NCI-H748 treated with DMSO at 0.1 percent for 48 hours (cell line): ENCODE data around the gene KIF3B.
"Not testable (repeated sequence)": the region's sequence is repeated elsewhere in the genome, so short reads cannot be mapped to it uniquely, and the experiment has no call there.

Source experiments
- DNase-seq: peaks from one replicate; lab custom pipeline; 2025; lab: John Stamatoyannopoulos, UW

KIF3B gene

DNA sequence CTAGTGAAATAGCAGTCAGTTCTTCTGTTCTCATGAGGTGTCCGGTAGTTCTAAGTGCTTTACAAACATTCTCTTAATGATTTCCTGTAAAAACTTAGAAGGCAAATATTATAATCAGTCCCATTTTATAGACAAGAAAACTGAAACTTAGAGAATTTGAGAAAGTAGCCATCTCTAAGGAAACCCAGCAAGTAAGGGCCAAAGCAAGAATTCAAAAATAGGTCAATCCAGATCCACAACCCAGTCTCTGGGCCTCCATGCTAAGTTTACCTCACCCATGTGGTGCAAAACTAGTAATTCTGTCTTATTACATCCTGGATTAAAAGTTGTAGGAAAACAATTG, 53.1 kb downstream of the KIF3B start:
- DNase-seq: no peak

DNA sequence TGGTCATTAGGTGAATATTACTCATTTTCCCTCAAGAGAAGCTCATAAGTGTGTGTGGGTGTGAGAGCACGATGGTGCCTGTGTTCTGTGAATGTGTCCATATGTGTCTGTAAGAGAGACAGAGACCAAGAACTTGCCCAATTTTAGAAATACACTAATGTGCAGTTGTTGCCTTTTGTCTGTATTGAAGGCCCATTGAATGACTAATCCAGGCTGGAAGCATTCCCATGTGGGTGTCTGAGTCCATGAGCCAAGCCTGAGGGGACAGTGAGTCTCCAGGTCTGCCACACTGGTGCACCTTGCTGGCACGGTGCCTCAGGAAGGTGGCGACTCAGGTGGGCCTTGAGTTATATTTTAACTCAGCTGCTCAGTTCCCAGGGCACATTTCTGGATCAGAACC, 55.2 kb downstream of the KIF3B start:
- DNase-seq: no peak

DNA sequence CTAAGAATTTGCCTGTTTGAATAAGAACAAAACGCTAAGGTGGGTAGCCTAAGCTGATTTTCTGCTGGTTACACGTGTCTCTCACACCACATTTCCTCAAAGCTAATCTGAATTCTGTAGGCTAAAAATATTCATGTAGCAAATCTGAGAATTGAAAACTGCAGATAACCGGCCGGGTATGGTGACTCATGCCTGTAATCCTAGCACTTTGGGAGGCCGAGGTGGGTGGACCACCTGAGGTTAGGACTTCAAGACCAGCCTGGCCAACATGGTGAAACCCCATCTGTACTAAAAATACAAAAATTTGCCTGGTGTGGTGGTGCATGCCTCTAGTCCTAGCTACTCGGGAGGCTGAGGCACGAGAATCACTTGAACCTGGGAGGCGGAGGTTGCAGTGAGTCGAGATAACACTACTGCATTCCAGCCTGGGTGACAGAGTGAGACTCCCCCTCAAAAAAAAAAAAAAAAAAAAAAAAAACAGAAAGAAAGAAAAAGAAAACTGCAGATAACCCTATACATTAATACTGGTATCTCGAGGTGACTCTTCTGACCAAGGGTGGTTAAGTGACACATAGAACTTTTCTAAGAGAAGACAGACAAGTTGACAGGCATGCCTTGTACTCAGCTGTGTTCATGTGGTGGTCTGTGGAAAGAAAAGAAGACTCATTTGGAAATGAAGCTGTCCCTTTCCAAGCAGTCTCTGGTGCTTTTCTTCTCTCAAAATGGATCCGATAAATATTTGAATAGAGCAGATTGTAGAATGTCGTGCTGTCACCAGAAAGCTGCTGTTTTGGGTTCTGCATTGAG, 55.9 kb downstream of the KIF3B start:
- DNase-seq: no peak

DNA sequence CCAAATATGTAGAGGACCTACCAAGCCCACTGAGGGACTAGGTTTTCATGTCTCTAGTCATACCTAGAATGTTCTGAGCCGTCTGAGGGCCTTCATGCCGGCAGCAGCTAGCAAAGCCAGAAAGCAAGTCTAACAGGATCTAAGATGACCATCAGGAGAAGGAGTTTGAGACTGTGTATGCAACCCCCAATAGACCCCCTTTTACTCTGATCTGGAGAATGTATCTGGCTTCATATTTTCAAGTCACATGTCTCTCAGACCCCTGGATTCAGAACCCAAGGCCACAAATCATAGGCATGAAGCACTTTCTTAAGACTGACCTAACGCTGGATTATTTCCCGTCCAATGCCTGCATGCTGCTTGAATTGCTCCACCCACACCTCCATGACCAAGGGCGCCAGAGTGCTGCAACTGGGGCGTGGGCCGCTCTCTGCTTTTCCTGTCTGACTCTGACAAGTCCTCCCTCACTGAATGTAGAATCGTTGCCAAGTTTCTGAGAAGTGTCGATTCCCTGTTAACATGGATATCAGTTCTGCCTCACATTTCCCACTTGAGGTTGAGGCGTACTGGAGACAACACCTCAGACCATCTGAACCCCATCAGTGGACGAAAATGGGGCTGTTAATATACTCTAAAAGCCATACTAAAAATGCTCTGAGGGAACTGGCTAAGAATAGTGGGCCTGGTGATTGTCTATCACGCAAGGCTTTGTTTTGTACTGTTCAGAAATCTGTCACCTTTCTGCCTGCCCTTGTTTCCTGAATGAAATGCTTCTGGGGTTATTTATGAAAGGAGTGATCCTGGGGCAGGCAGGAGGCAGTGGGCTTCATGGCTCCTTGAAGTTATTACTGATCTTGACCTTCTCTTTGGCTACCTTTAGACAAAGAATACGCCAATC, 56.8 kb downstream of the KIF3B start:
- DNase-seq: no peak

DNA sequence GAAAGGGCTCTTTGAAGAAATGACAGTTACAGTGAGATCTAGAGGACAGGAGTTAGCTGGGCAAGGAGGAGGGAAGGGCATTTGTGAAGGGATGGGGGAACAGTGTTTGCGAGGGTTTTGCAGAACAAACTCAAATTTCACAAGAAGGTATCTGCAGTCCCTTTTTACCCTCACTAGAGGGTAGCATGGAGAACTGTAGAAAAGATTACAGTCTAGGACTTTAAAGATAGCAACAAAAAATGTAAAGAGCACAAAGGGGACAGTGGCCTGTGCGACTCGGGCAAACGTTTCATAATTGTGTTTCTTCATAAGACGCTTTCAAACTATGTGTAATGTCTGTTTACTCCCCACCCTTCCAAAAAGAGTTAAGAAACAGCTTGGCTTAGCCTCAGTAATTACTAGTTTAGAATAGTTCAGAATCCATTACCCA, 59.5 kb downstream of the KIF3B start:
- DNase-seq: no peak

DNA sequence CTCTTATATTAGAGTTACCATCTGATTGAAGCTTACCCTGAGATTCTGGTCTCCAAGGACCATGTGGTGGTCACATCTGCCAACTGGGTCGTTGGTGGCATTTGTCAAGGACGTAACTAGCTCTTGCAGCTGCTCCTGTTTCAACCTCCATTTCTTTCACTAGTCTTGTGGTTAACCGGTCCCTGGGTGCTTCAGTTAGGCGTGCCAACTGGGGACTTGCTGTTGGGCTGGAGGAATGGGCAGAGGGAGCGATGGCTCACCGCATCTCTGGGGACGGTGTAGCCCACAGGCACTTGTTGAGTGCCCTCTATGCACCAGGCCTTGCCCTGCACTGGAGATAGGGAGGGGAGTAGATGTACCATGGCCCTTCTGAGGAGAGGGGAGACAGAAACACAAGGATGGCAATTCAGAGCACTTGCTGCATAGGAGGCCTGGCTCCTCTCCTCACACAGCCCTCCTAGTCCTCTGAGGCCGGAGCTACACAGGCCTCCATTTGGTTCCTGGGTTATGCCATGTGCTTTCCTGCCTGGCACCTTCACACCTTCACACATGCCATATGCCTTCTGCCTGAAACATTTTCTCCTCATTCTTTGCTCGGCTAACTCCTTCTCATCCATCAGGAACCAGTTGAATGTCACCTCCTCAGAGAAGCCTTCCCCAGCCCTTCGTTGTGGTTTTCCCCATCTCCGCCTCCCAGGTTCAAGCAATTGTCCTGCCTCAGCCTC, 60.6 kb downstream of the KIF3B start:
- DNase-seq: no peak

DNA sequence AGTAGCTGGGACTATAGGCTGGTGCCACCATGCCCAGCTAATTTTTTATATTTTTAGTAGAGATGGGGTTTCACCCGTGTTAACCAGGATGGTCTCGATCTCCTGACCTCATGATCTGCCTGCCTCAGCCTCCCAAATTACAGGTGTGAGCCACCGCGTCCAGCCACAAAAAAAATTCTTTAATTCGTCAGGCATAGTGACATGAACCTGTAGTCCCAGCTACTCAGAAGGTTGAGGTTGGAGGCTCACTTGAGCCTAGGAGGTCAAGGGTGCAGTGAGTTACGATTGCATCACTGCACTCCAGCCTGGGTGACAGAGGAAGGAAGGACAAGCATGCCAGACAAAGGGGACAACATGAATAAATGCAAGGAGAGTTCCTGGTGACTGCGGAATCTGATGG, 61.2 kb downstream of the KIF3B start:
- no peak for DNase-seq

DNA sequence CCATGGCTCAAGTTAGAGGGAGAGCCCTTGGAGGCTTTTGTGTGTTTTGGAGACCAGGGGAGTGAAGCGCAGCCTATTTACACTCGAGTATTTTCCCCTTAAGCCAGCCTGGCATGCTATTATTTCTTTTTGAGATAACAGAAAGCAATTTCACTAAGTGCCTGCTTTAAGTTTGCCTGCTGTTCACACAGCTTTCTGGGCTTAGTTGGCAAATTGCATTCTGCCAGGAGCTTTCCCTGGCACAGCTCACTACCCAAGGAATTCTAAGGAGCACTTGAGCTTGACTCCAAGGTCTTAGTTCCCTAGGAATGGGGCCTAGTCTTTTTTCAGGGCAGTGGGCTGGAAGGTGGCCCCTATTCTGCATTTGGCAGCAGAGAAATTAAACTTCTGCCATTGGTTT, 61.7 kb downstream of the KIF3B start:
- no peak for DNase-seq

DNA sequence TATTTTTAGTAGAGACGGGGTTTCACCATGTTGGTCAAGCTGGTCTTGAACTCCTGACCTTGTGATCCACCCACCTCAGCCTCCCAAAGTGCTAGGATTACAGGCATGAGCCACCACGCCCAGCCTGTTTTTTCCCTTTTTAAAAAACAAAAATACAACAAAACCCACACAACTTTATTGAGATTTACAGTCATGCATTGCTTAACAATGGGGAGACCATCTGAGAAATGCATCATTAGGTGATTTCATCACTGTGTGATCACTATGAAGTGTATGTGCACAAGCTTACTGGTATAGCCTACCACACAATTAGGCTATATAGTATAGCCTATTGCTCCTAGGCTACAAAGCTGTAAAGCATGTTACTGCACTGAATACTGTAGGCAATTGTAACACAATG, 63.6 kb downstream of the KIF3B start:
- not testable (repeated sequence) for DNase-seq

DNA sequence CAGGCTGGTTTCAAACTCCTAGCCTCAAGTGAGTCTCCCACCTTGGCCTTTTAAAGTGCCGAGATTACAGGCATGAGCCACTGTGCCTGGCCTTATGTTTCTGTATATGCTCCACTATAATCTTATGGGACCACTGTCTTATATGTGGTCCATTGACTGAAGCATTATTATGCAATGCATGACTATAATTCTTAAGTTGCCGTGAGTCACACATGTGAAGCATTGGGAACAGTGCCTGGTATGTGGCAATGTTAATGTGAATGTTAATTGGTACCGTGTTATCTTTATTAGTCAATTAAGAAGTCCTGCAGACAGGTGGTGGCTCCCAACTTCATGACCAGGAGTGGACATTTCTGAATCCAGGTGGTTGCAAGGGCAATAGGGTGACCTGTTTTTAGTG, 66.0 kb downstream of the KIF3B start:
- DNase-seq: no peak

DNA sequence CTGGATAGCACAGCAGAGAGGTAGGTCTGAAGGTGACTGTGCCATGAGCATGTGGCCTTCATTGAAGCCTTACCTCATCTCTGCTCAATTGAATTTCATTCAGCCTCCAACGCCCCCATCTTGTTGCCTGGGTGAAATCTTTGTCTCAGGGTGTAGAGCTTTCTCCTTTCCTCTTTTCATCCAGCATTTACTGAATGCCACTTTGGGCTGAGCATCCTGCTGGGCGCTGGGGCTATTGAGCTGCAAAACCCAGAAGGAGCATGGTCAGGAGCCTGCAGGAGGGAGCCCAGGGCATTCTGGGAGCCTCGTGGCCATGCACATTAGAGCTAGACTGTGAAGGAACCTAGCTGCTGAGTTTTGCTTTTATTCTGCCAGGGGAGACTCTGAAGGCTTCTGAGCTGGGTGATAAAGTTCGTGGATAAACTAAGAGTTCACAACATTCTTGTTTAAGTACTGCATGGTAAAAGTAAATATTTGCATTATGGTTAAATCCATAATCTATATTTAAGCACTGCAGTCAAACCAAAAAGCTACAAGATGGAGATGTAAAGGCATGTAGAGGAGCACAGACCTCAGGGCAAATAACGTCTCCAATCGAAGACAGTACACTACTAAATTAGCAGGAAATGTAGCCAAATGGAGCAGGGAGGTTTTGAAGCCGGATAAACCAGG, 67.5 kb downstream of the KIF3B start:
- DNase-seq: no peak

DNA sequence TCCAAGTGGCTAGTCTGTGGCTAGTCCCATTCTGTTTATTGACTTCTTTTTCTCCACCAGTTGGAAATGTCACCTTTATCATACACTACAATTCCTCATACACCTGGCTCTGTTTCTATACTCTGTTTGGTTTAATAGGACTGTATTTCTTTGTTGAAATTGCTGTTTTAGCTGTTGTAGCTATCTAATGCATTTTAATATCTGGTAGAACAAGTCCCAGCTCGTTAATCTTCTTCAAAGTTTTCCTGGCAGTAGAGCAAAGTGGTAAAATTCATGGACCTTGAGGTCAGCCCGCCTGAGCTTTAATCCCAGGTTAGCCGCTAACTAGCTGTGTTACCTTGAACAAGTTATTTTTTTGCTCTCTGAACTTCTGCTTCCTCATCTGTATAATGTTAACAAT, 70.8 kb downstream of the KIF3B start:
- DNase-seq: no peak

DNA sequence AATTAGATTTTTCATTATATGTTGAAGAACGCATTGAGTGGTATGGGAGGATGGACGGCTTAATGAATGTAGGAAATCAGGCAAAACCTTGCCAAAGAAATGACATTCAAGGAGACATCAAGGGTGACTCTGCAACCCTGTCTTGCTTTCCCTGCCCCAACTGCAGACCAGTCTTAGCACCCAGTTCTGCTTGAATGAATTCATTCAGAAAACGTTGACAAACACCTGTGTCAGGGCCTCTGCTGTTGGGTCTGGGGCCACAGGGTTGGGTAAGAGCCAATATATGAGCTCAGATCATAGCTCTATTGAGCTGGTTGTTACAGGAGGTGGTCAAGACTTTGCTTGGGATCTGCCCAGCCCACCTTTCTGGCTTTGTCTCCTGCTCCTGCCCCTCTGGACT, 73.0 kb downstream of the KIF3B start:
- no peak for DNase-seq

DNA sequence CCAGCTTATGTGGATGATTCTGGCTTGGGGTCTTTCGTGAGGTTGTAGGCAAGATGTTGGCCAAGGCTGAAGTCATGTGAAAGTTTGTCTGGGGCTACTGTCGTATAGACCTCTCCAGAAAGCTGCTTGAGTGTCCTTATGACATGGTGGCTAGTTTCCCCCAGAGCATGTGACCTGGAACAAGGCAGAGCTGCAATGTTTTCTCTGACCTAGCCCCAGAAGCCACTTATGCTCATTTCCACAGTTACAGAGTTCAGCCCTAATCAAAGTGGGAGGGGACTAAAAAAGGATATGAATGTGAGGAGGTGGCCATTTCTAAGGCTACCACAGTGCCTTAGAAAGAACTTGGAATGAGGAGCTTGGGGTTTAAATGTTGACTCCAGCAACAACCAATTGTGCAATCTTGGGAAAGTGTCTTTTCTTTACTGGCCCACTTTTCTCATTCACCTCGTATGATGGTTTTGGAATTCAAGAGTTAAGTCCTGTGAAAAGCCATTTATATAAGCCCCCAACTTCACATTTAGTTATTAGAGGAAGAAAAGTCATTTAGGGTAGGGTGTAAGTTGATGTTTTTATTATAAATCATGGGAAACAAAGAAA, 74.8 kb downstream of the KIF3B start:
- no peak for DNase-seq

DNA sequence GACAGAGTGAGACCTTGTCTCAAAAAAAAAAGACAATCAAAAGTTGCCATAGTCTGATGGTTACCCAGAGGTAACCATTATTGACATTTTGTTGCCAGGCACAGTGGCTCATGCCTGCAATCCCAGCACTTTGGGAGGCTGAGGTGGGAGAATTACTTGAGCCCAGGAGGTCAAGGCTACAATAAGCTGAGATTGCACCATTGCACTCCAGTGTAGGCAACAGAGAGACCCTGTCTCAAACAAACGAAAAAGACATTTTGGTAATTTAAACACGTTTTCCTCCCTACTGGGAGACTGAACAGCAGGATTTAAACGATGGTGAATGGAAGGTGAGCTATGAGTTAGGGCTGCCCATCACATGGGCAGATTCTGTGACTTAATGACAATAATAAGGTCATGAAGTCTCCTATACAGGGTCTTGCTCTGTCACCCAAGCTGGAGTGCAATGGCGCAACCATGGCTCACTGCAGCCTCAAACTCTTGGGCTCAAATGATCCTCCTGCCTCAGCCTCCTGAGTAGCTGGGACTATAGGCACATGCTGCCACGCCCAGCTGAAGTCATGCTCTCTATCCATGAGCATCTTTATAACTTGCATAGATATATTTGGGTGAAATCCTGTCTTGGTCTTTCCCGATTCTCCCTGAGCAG, 76.5 kb downstream of the KIF3B start:
- no peak for DNase-seq

DNA sequence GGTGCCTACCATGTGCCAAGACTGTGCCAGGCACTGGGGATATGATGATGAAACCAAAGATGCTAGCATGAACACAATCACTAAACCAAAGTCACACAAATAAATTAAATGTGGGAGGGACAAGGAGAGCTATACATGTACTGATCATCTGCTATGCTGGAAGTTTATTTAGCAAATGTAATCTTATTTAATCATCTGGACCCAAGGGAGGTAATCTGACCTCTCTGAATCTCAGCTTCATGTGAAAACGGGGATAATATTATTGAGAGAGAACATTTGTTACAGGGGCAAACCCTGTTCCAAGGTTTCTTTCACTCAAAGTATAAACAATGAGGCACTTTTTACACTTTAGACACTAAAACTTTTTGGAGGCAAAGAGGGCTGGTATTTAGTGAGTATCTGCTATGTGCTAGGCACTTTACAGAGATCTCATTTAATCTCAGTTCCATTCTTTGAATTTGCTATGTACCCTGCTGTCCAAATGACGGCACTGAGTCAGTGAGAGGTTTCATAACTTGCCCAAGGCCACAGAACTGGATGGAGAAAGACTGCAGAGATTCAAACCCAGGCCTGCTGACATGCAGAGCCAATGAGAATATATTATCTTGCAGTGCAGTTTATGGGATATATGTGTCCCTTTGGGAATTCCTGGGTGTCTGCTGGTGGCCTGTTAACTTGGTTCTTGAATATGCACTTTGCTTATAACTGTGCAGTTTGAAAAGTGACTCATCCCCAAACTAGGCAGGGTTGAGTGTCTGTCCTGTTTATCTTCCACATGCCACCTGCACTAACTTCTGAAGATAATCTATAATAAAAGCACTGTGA, 77.4 kb downstream of the KIF3B start:
- DNase-seq: no peak

DNA sequence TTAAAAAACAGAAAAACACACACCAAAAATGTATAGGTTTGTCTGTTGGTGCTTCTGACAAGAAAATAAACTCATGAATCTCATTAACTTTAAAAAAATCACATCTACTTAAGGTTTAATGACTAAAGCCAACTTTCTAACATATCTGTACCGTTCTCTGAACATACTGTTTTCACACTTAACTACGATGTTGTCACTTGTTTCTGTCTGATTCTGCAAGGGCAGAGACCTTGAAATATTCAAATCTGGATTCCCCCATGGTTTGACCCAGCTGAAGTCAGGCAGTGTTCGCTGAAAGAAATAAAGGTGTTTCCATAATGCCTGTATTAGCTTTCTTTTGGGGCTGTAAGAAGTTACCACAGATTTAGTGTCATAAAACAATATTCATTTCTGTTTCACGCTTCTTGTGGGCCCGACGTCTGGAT, 78.0 kb downstream of the KIF3B start:
- DNase-seq: no peak

DNA sequence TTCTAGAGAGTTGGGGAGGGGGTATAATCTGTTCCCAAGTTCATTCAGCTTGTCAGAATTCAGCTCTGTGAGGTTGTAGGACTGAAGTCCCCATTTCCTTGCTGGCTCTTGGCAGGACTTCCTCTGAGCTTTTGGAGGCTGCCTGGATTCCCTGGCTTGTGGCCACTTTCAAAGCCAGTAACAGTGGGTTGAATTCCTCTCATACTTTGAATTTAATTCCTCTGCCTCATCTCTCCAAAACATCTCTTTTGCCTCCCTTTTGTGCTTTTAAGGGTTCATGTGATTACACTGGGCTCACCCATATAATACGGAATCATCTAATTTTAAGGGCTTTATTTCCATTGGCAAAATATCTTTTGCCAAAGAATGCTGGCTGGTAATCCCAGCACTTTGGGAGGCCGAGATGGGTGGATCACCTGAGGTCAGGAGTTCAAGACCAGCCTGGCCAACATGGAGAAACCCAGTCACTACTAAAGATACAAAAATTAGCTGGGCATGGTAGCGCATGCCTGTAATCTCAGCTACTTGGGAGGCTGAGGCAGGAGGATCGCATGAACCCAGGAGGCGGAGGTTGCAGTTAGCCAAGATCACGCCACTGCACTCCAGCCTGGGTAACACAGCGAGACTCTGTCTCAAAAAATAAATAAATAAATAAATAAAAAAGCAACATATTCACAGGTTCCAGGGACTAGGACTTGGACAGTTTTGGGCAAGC, 78.6 kb downstream of the KIF3B start:
- not testable (repeated sequence) for DNase-seq

DNA sequence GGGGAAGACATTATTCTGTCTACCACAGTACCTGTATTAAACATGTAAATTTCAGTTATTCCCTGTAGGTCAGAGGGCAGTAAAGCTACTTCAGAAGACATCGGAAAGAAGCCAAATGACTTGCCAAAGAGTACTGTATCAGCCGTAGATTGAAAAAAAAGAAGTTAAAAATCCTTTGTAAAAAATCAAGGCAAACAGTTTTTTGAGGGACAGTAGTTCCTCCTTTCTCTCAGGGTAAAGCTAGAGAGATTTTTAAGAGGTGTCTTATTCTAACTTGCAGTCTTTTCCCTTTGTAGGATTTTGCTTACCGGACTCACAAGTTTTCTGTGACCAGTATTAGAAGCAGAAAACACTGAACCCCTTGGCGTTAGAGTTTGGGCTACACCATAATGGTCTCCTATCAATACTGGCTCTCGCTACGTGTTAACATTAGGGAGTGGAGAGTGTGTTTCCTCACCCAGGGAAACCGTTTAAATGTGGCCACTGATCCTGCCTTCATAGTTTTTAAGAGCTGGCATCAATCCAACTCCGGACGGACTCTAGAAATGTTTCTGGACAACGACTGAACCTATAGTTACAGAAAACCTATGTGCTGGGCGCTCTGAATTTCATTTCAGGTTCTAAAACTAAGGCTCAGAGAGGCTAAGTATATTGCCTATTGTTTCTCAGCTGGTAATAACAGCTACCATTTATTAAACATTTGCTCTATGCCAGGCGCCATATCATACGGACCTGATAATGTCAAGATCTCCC, 79.3 kb downstream of the KIF3B start:
- no peak for DNase-seq
